22Rv1 (cell line): ENCODE results near the gene SYNGR3.

ENCODE experiments used
- H3K27ac ChIP-seq: fragments of 450-650 bp; 2 replicates; pipeline ENCODE4 v1.5.1; 2017
- CTCF ChIP-seq: fragments of 450-650 bp; IDR thresholded peaks from 2 replicates; pipeline ENCODE4 v1.5.1; 2017; ENCODE audit warnings: mild to moderate bottlenecking
- ZFX ChIP-seq: fragments of 450-650 bp; IDR thresholded peaks from 2 replicates; pipeline ENCODE4 v1.6.1; 2017; ENCODE audit warnings: antibody characterized with exemption, borderline replicate concordance

The SYNGR3 gene

GRCh38 chr16:2035431-2036199 lies 45.8 kb downstream of the SYNGR3 start:
- no peak overlapping the region for H3K27ac ChIP-seq
- TF ChIP-seq ZFX (no peak), CTCF (no peak)

GRCh38 chr16:2036200-2036966 lies 46.6 kb downstream of the SYNGR3 start:
- TF ChIP-seq CTCF (no peak), ZFX (no peak)
- H3K27ac ChIP-seq = no peak overlapping the region

GRCh38 chr16:2037115-2037514 lies 47.3 kb downstream of the SYNGR3 start:
- TF ChIP-seq ZFX = no peak
- TF ChIP-seq CTCF = no peak
- no peak overlapping the region for H3K27ac ChIP-seq

- TF ChIP-seq ZFX = no peak
- TF ChIP-seq CTCF = no peak
- no peak overlapping the region for H3K27ac ChIP-seq
These were observed 48.0 kb downstream of the SYNGR3 start for GRCh38 chr16:2037647-2038381.

GRCh38 chr16:2038382-2039231 lies 48.8 kb downstream of the SYNGR3 start:
- H3K27ac ChIP-seq = peak overlapping the region; percentile 56
- TF ChIP-seq CTCF (no peak), ZFX (no peak)

- TF ChIP-seq ZFX = no peak
- TF ChIP-seq CTCF = no peak
- peak overlapping the region; percentile 56 for H3K27ac ChIP-seq
These were observed 49.7 kb downstream of the SYNGR3 start for GRCh38 chr16:2039274-2040031.
